Esophagus muscularis mucosa (tissue), 4 donors: ENCODE results near the gene ATP5F1E. TPM values are rescaled to one million over a fixed set of nuclear protein-coding genes. Genes with fewer than 3 reads are reported as not detected.

Source experiments
- DNase-seq: peaks from one replicate; pipeline ENCODE4 v3.0.0-alpha.2; 2017; ENCODE audit errors: extremely low spot score
- H3K27ac ChIP-seq, 4 donors: fragments of 200-600 bp; sonication (generic); replicated peaks in 1 of 4; 1 replicate in 3 of 4; 2 replicates in 1 of 4; pipeline ENCODE4 v1.5.1; 2016 to 2019; ENCODE audit warnings: mild to moderate bottlenecking in 1 of 4
- H3K27me3 ChIP-seq, 4 donors: fragments of 200-600 bp; sonication (generic); one replicate each; pipeline versions ENCODE4 v1.5.1 to v1.6.0; 2016 to 2019
- H3K36me3 ChIP-seq, 4 donors: fragments of 200-600 bp; sonication (generic); one replicate each; pipeline ENCODE4 v1.5.1; 2016 to 2019
- H3K4me1 ChIP-seq, 4 donors: fragments of 200-600 bp; sonication (generic); one replicate each; pipeline ENCODE4 v1.5.1; 2016 to 2019
- H3K4me3 ChIP-seq, 4 donors: fragments of 200-600 bp; sonication (generic); 1 replicate in 2 of 4; 2 replicates in 2 of 4; pipeline ENCODE4 v1.5.1; 2016 to 2019; ENCODE audit warnings: mild to moderate bottlenecking in 4 of 4, moderate library complexity in 1 of 4
- H3K9me3 ChIP-seq, 4 donors: fragments of 200-600 bp; sonication (generic); 1 replicate in 3 of 4; 2 replicates in 1 of 4; pipeline ENCODE4 v1.5.1; 2016 to 2019
- CTCF ChIP-seq, 3 experiments: fragments of 200-600 bp in 2 of 3; fragments of 450-650 bp in 1 of 3; sonication (generic) in 2 of 3; IDR thresholded peaks; one replicate each; pipeline ENCODE4 v1.5.1; 2017 to 2019; ENCODE audit warnings: antibody characterized with exemption in 3 of 3, mild to moderate bottlenecking in 2 of 3, moderate library complexity in 1 of 3
- EP300 ChIP-seq: sonication (generic); formaldehyde crosslinking; IDR thresholded peaks from one replicate; pipeline ENCODE4 v1.6.1; 2017; ENCODE audit warnings: antibody characterized with exemption
- POLR2A ChIP-seq: fragments of 450-650 bp; IDR thresholded peaks from one replicate; pipeline ENCODE4 v1.6.1; 2017; ENCODE audit warnings: antibody characterized with exemption, moderate library complexity, mild to moderate bottlenecking, low read depth
- POLR2AphosphoS5 ChIP-seq, 2 donors: sonication (generic); formaldehyde crosslinking; IDR thresholded peaks; one replicate each; pipeline ENCODE4 v1.6.1; 2017; ENCODE audit warnings: antibody characterized with exemption in 2 of 2
- WGBS: methylation state at CpG from one replicate; pipeline ENCODE4 v1.1.5; 2018; 5-methylcytosine and 5-hydroxymethylcytosine counted together
- intact Hi-C: fragments of 100-400 bp; cut with DNase I; formaldehyde crosslinking; loops from one replicate; pipeline ENCODE4 v1.15.1; 2023
- total RNA-seq, 4 donors: library from RNA; depleted of rRNA; stranded (reverse); fragments of >200 nt; gene quantifications; one replicate each; pipeline versions ENCODE4 v1.1.0 to v1.2.1, GENCODE V29; 2016

The ATP5F1E gene
- total RNA-seq, 4 donors from 2014 or later = 30.8 to 44.0 (median 37.2) TPM

- Histone ChIP-seq H3K4me3 (peak overlapping the region; percentile 79 to 89 (median 86)), H3K9me3 (no peaks in the 10 kb centered on the region), H3K27me3 (no peaks in the 10 kb centered on the region), H3K4me1 (peaks cover 32 to 45% (median 41%) of the 10 kb centered on the region in 4 donors), H3K36me3 (peaks cover 33 to 67% (median 54%) of the 10 kb centered on the region in 4 donors), H3K27ac (peak overlapping the region; percentile 87 to 93 (median 90))
- TF ChIP-seq POLR2A (no peak), POLR2AphosphoS5 (IDR thresholded peaks at IDR 0.05) (no peak), CTCF (IDR thresholded peaks at IDR 0.05) (no peak), EP300 (no peak)
- no peak for DNase-seq
- intact Hi-C loops = loop anchor here (5.0 to 10.0 kb wide), 3 partner anchors 51 to 728 kb away; partner anchors contain the start of genes NELFCD and RAB22A
- WGBS = 95% methylated on average over 1 of the region's 1 CpG
These were observed 958 bp upstream of the ATP5F1E start for GRCh38 chr20:59033093-59033492.

- TF ChIP-seq CTCF (IDR thresholded peaks at IDR 0.05) (peak in 1 of 3 experiments; percentile 52), EP300 (no peak)
- peak overlapping the region; percentile 79 to 89 (median 86) for H3K4me3 ChIP-seq
- H3K36me3 ChIP-seq = peaks cover 33 to 67% (median 52%) of the 10 kb centered on the region in 4 donors
- H3K4me1 ChIP-seq = peaks cover 35 to 49% (median 46%) of the 10 kb centered on the region in 4 donors
- DNase-seq = no peak
- intact Hi-C loops = loop anchor here (5.0 to 10.0 kb wide), 3 partner anchors 50 to 728 kb away; partner anchors contain the start of genes NELFCD and RAB22A
- H3K27me3 ChIP-seq = no peaks in the 10 kb centered on the region
- WGBS = 1% methylated on average over 10 of the region's 13 CpGs
- peak overlapping the region; percentile 87 to 93 (median 90) for H3K27ac ChIP-seq
- no peaks in the 10 kb centered on the region for H3K9me3 ChIP-seq
These were observed 551 bp upstream of the ATP5F1E start for GRCh38 chr20:59032713-59033059.

GRCh38 chr20:59031564-59032022, 542 bp downstream of the ATP5F1E start:
- no peak for DNase-seq
- WGBS = 21% methylated on average over 13 of the region's 13 CpGs

DNA sequence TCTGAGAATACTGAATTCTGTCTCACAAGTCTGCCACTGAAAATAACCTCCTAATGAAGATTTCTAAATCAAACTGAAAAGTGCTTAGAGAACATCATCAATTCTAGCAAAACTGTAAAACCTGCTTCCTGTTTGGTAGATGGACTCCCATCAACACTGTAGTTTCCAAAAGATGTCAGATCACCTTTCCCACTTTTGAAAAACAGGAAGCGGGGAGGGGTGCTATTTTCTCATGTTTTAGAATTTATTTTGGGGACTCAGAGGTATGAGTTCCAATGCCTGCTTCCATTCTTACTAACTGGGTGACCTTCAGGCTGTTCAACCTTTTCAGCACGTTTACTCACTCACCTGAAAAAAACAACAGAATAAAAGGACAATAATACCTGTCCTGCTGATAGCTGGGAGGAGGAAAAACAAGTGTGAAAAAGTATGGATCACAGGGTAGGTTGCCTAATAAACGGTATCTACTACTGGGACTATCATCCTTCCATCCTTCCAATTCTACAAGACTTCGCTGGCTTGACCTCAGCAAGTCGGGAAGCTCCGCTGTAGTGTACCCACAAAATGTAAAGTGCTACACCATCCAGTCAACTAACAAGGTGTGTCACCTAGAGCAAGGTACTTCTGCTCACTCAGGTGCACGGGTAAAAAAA, 1.1 kb downstream of the ATP5F1E start:
- H3K27ac ChIP-seq = peak overlapping the region; percentile 87 to 93 (median 90)
- intact Hi-C loops = loop anchor here (5.0 to 10.0 kb wide), 3 partner anchors 49 to 726 kb away; partner anchors contain the start of genes NELFCD and RAB22A
- H3K4me1 ChIP-seq = peaks cover 39 to 63% (median 60%) of the 10 kb centered on the region in 4 donors
- H3K36me3 ChIP-seq = peaks cover 18 to 67% (median 47%) of the 10 kb centered on the region in 4 donors
- H3K27me3 ChIP-seq = no peaks in the 10 kb centered on the region
- DNase-seq = peak; percentile 31
- TF ChIP-seq CTCF (IDR thresholded peaks at IDR 0.05) (no peak), POLR2A (no peak), POLR2AphosphoS5 (IDR thresholded peaks at IDR 0.05) (no peak), EP300 (no peak)
- no peaks in the 10 kb centered on the region for H3K9me3 ChIP-seq
- peak overlapping the region; percentile 79 to 89 (median 86) for H3K4me3 ChIP-seq
- 78% methylated on average over 7 of the region's 7 CpGs for WGBS

More at GRCh38 chr20:59031564-59032022, 542 bp downstream of the ATP5F1E start:
- Histone ChIP-seq H3K9me3 (no peaks in the 10 kb centered on the region), H3K4me1 (peaks cover 39 to 60% (median 56%) of the 10 kb centered on the region in 4 donors), H3K27me3 (no peaks in the 10 kb centered on the region), H3K36me3 (peaks cover 23 to 67% (median 48%) of the 10 kb centered on the region in 4 donors), H3K27ac (peak overlapping the region; percentile 87 to 93 (median 90)), H3K4me3 (peak overlapping the region; percentile 79 to 89 (median 86))
- intact Hi-C loops = loop anchor here (5.0 to 10.0 kb wide), 3 partner anchors 49 to 727 kb away; partner anchors contain the start of genes NELFCD and RAB22A
- TF ChIP-seq EP300 (no peak), CTCF (IDR thresholded peaks at IDR 0.05) (no peak), POLR2A (no peak), POLR2AphosphoS5 (IDR thresholded peaks at IDR 0.05) (no peak)
